GM21423 (cell line): Measurements from ENCODE around the gene CYB5R3.
"Not testable (repeated sequence)": the region's sequence is repeated elsewhere in the genome, so short reads cannot be mapped to it uniquely, and the experiment has no call there.

Experiments
- ATAC-seq: cut with Tn5 transposase; IDR thresholded peaks from one replicate; pipeline ENCODE4 v1.9.1; 2021; ENCODE audit warnings: mild to moderate bottlenecking, moderate library complexity; ENCODE audit not compliant: unreplicated experiment

Gene CYB5R3

GRCh38 chr22:42577141-42577540 is 72.1 kb downstream of the CYB5R3 start:
- not testable (repeated sequence) for ATAC-seq

GRCh38 chr22:42575996-42576574 is 73.1 kb downstream of the CYB5R3 start:
- not testable (repeated sequence) for ATAC-seq

GRCh38 chr22:42574468-42574867 is 74.7 kb downstream of the CYB5R3 start:
- not testable (repeated sequence) for ATAC-seq

DNA sequence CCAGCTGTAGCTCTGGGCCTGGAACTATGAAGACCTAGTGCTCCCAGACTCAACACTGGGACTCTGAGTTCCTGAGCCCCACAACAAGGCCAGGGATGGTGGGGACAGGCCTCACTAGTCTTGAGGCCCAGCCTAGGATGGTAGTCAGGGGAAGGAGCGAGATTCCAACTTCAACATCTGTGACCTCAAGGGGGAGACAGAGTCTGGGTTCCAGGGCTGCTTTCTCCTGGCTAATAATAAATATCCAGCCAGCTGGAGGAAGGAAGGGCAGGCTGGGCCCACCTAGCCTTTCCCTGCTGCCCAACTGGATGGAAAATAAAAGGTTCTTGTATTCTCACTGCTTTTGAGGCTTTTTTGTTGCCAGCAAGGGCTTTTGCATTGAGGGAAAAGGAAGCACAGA is 75.1 kb downstream of the CYB5R3 start:
- not testable (repeated sequence) for ATAC-seq

- ATAC-seq: not testable (repeated sequence)
Observed at GRCh38 chr22:42571068-42571467, 78.1 kb downstream of the CYB5R3 start.

GRCh38 chr22:42570580-42570979 is 78.6 kb downstream of the CYB5R3 start:
- not testable (repeated sequence) for ATAC-seq

GRCh38 chr22:42567950-42568349 is 81.2 kb downstream of the CYB5R3 start:
- ATAC-seq: not testable (repeated sequence)
